Esophagus mucosa (tissue), 1 donor: Measurements from ENCODE around the gene LAMP5. TPM values are rescaled to one million over a fixed set of nuclear protein-coding genes. Genes with fewer than 3 reads are reported as not detected.

Experiments used
- ATAC-seq: fragments of 200-7000 bp; cut with Tn5 transposase; one replicate; pipeline ENCODE4 v1.9.1; 2020
- total RNA-seq: library from RNA; stranded (reverse); gene quantifications from one replicate; pipeline ENCODE4 v1.2.4, GENCODE V29; 2023
- donor health status: DM: yes; HTN: yes; CAD: no.

Gene LAMP5
- total RNA-seq, 1 donor from 2014 or later: not detected

GRCh38 chr20:9543214-9543613 is 28.8 kb downstream of the LAMP5 start:
- ATAC-seq: no peak

GRCh38 chr20:9550283-9550682 is 35.9 kb downstream of the LAMP5 start:
- ATAC-seq: no peak

GRCh38 chr20:9550871-9551270 is 36.5 kb downstream of the LAMP5 start:
- ATAC-seq: no peak

GRCh38 chr20:9551808-9552550 is 37.6 kb downstream of the LAMP5 start:
- ATAC-seq: no peak

- peak; percentile 77 for ATAC-seq
These were observed 41.4 kb downstream of the LAMP5 start for GRCh38 chr20:9555781-9556180.

GRCh38 chr20:9557411-9557810 is 43.0 kb downstream of the LAMP5 start:
- ATAC-seq: no peak

- no peak for ATAC-seq
These were observed 51.6 kb downstream of the LAMP5 start for GRCh38 chr20:9565910-9566550.

GRCh38 chr20:9566977-9567376 is 52.6 kb downstream of the LAMP5 start:
- no peak for ATAC-seq

GRCh38 chr20:9570612-9571011 is 56.2 kb downstream of the LAMP5 start:
- no peak for ATAC-seq

- no peak for ATAC-seq
These were observed 57.4 kb downstream of the LAMP5 start for GRCh38 chr20:9571783-9572182.

- ATAC-seq: no peak
These were observed 58.3 kb downstream of the LAMP5 start for GRCh38 chr20:9572670-9573069.

GRCh38 chr20:9573335-9574151 is 59.2 kb downstream of the LAMP5 start:
- no peak for ATAC-seq

- ATAC-seq: no peak
These were observed 59.8 kb downstream of the LAMP5 start for GRCh38 chr20:9574181-9574580.

GRCh38 chr20:9574776-9575175 is 60.4 kb downstream of the LAMP5 start:
- no peak for ATAC-seq

GRCh38 chr20:9575836-9576235 is 61.4 kb downstream of the LAMP5 start:
- no peak for ATAC-seq

- no peak for ATAC-seq
These were observed 62.3 kb downstream of the LAMP5 start for GRCh38 chr20:9576695-9577094.

- no peak for ATAC-seq
These were observed 63.0 kb downstream of the LAMP5 start for GRCh38 chr20:9577397-9577796.

- no peak for ATAC-seq
These were observed 64.2 kb downstream of the LAMP5 start for GRCh38 chr20:9578594-9578993.
